HepG2 (cell line): Measurements from ENCODE around the gene ABAT. TPM values are rescaled to one million over a fixed set of nuclear protein-coding genes. Genes with fewer than 3 reads are reported as not detected.

Source experiments
- FOXK1 ChIP-seq: sonication (generic); formaldehyde crosslinking; IDR thresholded peaks from 2 replicates; pipeline ENCODE4 v1.4.0; 2020; ENCODE audit warnings: low read depth, missing genetic modification reagents, borderline replicate concordance
- HMG20B ChIP-seq: conservative IDR thresholded peaks from 2 replicates; pipeline ENCODE4 v1.6.1; 2016; ENCODE audit warnings: missing genetic modification reagents, missing compliant biosample characterization
- MAF1 ChIP-seq: sonication (generic); formaldehyde crosslinking; IDR thresholded peaks from 2 replicates; pipeline ENCODE4 v1.5.0; 2020; ENCODE audit warnings: missing genetic modification reagents, borderline replicate concordance
- NCOA5 ChIP-seq: sonication (generic); formaldehyde crosslinking; IDR thresholded peaks from 2 replicates; pipeline ENCODE4 v1.4.0; 2020; ENCODE audit warnings: missing genetic modification reagents
- ZIK1 ChIP-seq: sonication (generic); formaldehyde crosslinking; IDR thresholded peaks from 2 replicates; pipeline ENCODE4 v1.5.0; 2020; ENCODE audit warnings: mild to moderate bottlenecking, low read depth, missing genetic modification reagents, borderline replicate concordance
- ZNF451 ChIP-seq: sonication (generic); formaldehyde crosslinking; IDR thresholded peaks from 2 replicates; pipeline ENCODE4 v1.5.0; 2020; ENCODE audit warnings: mild to moderate bottlenecking, missing genetic modification reagents
- polyA plus RNA-seq, 8 experiments: library from polyadenylated mRNA; depleted of rRNA in 3 of 8; stranded (reverse) in 7 of 8; unstranded in 1 of 8; fragments of >200 nt; fragmentation: Illumina TruSeq in 4 of 8; extraction: Trizol in 4 of 8; gene quantifications; 2 replicates each; pipeline versions ENCODE4 v1.2.1 to v1.2.3, GENCODE V29; 2011 to 2016; ENCODE audit warnings: low read depth in 4 of 8, missing spikeins in 1 of 8, mixed read lengths in 1 of 8; ENCODE audit not compliant: insufficient read depth in 1 of 8
- total RNA-seq, 5 experiments: library from RNA; depleted of rRNA; stranded (reverse); fragments of >200 nt; fragmentation: Illumina TruSeq; extraction: Trizol; gene quantifications; 2 replicates each; pipeline ENCODE4 v1.2.3, GENCODE V29; 2016; ENCODE audit warnings: low read depth in 1 of 5
- TF ChIP-seq, protein P1 (sequence below): sonication (generic); formaldehyde crosslinking; IDR thresholded peaks from 2 replicates; pipeline ENCODE4 v1.5.0; 2020; ENCODE audit warnings: mild to moderate bottlenecking, missing genetic modification reagents, borderline replicate concordance
- TF ChIP-seq, protein P2 (sequence below): sonication (generic); formaldehyde crosslinking; IDR thresholded peaks from 2 replicates; pipeline ENCODE4 v1.4.0; 2020; ENCODE audit warnings: mild to moderate bottlenecking, missing genetic modification reagents

The ABAT gene
- total and polyA plus RNA-seq, 2 of the 13 experiments (the other 11 are each of a cell fraction or from before 2014, with no cell fraction given) = 47.6 to 97.3 TPM

DNA sequence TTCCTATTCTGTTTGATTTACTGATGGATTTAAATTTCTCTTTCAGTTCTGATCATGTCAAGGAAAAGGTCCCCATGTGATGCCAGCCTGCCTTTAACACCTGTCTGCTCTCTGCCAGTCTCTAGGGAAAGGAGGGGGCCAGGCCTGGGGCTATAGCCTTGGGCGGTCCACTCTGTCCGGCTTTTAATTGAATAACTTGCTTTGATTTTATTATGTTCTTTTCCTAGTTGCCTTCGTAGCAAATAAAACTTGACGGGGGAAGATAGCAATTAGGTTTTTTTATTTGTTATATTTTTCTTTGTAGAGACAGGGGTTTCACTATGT is 47.6 kb downstream of the ABAT start (continued):
- TF ChIP-seq, protein P1, sequence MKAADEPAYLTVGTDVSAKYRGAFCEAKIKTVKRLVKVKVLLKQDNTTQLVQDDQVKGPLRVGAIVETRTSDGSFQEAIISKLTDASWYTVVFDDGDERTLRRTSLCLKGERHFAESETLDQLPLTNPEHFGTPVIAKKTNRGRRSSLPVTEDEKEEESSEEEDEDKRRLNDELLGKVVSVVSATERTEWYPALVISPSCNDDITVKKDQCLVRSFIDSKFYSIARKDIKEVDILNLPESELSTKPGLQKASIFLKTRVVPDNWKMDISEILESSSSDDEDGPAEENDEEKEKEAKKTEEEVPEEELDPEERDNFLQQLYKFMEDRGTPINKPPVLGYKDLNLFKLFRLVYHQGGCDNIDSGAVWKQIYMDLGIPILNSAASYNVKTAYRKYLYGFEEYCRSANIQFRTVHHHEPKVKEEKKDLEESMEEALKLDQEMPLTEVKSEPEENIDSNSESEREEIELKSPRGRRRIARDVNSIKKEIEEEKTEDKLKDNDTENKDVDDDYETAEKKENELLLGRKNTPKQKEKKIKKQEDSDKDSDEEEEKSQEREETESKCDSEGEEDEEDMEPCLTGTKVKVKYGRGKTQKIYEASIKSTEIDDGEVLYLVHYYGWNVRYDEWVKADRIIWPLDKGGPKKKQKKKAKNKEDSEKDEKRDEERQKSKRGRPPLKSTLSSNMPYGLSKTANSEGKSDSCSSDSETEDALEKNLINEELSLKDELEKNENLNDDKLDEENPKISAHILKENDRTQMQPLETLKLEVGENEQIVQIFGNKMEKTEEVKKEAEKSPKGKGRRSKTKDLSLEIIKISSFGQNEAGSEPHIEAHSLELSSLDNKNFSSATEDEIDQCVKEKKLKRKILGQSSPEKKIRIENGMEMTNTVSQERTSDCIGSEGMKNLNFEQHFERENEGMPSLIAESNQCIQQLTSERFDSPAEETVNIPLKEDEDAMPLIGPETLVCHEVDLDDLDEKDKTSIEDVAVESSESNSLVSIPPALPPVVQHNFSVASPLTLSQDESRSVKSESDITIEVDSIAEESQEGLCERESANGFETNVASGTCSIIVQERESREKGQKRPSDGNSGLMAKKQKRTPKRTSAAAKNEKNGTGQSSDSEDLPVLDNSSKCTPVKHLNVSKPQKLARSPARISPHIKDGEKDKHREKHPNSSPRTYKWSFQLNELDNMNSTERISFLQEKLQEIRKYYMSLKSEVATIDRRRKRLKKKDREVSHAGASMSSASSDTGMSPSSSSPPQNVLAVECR (CRISPR knock-in tag) = no peak
- TF ChIP-seq ZNF451 (CRISPR knock-in tag) (no peak), MAF1 (CRISPR knock-in tag) (no peak), ZIK1 (CRISPR knock-in tag) (no peak), NCOA5 (CRISPR knock-in tag) (no peak), FOXK1 (no peak), HMG20B (CRISPR knock-in tag) (no peak)
- TF ChIP-seq, protein P2, sequence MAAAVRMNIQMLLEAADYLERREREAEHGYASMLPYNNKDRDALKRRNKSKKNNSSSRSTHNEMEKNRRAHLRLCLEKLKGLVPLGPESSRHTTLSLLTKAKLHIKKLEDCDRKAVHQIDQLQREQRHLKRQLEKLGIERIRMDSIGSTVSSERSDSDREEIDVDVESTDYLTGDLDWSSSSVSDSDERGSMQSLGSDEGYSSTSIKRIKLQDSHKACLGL (CRISPR knock-in tag) = no peak
